Measurements from ENCODE around the gene DDX51. TPM values are rescaled to one million over a fixed set of nuclear protein-coding genes. Genes with fewer than 3 reads are reported as not detected.

Gene DDX51
- total and polyA plus RNA-seq, 2 experiments from 2014 or later, result 12.4 to 18.3 TPM

GRCh38 chr12:132131952-132132351 is 12.2 kb downstream of the DDX51 start:
- H3K4me3 Mint-ChIP-seq, result no peak overlapping the region
- H3K9me3 Mint-ChIP-seq, result peaks cover 60% of the 10 kb centered on the region
- peaks cover 36% of the 10 kb centered on the region for H3K27me3 Mint-ChIP-seq (ENCODE audit: insufficient read depth, low read depth, poor library complexity)
- H3K9me2 ChIP-seq (ENCODE audit: insufficient read depth), result no peaks in the 10 kb centered on the region
- 0 out of 2 replicates have a peak, but pooled peaks cover 6% of the 10 kb centered on the region for H3F3A ChIP-seq (replicated peaks; ENCODE audit: low read depth)
- H4K20me1 ChIP-seq (replicated peaks; ENCODE audit: insufficient read depth), result no peaks in the 10 kb centered on the region; the same call in 1 of the 2 replicates
- no peak overlapping the region for H3K27ac Mint-ChIP-seq
- H3K27ac ChIP-seq (ENCODE audit: low read depth), result no peak overlapping the region
- H3K4me3 ChIP-seq, result no peak overlapping the region
- H3K27me3 ChIP-seq (ENCODE audit: insufficient read depth), result no peaks in the 10 kb centered on the region
- peaks cover 54% of the 10 kb centered on the region for H3K36me3 Mint-ChIP-seq (ENCODE audit: low read depth)
- peaks cover 21% of the 10 kb centered on the region; the same call in 1 of the 2 replicates for H3K36me3 ChIP-seq (ENCODE audit: insufficient read depth)
- ATAC-seq (no peak), DNase-seq (ENCODE audit: low spot score) (no peak)
- no peaks in the 10 kb centered on the region for H3K79me2 ChIP-seq (replicated peaks; ENCODE audit: insufficient read depth)
- TF ChIP-seq STAT1 (IDR thresholded peaks at IDR 0.05; ENCODE audit: unreplicated experiment) (no peak), ETS1 (IDR thresholded peaks at IDR 0.05) (no peak), EZH2 (IDR thresholded peaks at IDR 0.05; ENCODE audit: low read depth, unreplicated experiment) (no peak), EZH2phosphoT487 (IDR thresholded peaks at IDR 0.05; ENCODE audit: unreplicated experiment) (no peak), CREB1 (CRISPR knock-in tag; IDR thresholded peaks at IDR 0.05; ENCODE audit: low read depth) (no peak), NANOG (IDR thresholded peaks at IDR 0.05; ENCODE audit: borderline replicate concordance) (no peak), ZNF462 (CRISPR knock-in tag; IDR thresholded peaks at IDR 0.05) (no peak), REST (IDR thresholded peaks at IDR 0.05; ENCODE audit: unreplicated experiment) (no peak), POLR2AphosphoS5 (IDR thresholded peaks at IDR 0.05; ENCODE audit: low read depth) (no peak), CTCF (conservative IDR thresholded peaks at IDR 0.05; ENCODE audit: low read depth in 2 of 2) (no peak), JUNB (IDR thresholded peaks at IDR 0.05; ENCODE audit: unreplicated experiment) (no peak), ZNF114 (CRISPR knock-in tag; IDR thresholded peaks at IDR 0.05) (no peak), ZNF331 (CRISPR knock-in tag; IDR thresholded peaks at IDR 0.05; ENCODE audit: low read depth) (no peak)
- no peak overlapping the region for H3K4me2 ChIP-seq
- H3K4me1 ChIP-seq (ENCODE audit: insufficient read depth), result no peaks in the 10 kb centered on the region
- H2AFZ ChIP-seq, result no peak overlapping the region
- no peaks in the 10 kb centered on the region; the same call in 2 of the 3 replicates for H3K4me1 Mint-ChIP-seq

Measured in GM23338 (cell line).